Measurements from ENCODE around the gene WNT4. TPM values are rescaled to one million over a fixed set of nuclear protein-coding genes. Genes with fewer than 3 reads are reported as not detected.

WNT4 gene
- polyA plus RNA-seq, 3 donors from 2014 or later: 0.08 TPM; not detected in 2

DNA sequence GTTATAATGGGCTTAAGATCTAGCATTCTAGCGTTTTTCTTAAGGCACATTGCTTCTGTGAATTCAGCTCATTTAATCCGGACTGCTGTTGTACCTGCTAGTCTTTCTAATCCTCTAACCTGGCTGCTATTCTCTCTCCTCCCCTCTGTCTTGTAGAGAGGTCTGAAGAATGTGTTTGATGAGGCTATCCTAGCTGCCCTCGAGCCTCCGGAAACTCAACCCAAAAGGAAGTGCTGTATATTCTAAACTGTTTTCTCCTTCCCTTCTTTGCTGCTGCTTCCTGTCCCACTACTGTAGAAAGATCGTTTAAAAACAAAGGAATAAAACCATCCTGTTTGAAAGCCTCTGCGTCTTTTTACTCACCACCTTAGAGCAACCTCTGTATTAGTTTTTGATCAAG, 53.1 kb downstream of the WNT4 start:
- Mint-ChIP-seq H3K4me1 (peaks cover 88 to 98% of the 10 kb centered on the region in 2 donors), H3K9me3 (no peaks in the 10 kb centered on the region), H3K27ac (peak overlapping the region; percentile 77 to 89 (median 84)), H3K27me3 (ENCODE audit: low read depth in 3 of 3) (peaks cover 0 to 2% (median 0%) of the 10 kb centered on the region in 3 donors), H3K36me3 (peaks cover 0 to 36% (median 11%) of the 10 kb centered on the region in 3 donors), H3K4me3 (peak overlapping the region; percentile 70 to 82 (median 72))
- no peak for DNase-seq

DNA sequence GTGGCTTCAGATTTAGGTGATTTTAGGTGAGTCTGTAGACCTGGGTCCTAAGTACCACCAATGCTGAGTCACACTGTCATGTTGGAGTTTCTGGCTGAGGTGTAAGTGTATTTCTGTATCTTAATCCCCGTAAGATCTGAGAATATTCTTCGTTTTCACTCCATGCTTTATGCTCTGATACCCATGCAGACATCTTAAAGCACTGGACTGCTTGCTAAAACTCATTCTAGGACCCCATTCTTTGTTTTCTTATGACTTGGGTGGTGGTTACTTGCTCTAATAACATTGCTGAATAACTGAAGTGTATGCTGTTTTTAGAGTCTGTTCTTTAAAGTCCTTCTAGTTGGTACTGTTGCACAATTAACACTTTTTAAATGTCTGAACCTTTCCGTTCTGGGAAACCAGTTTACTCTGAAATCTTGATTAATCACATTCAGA, 53.7 kb downstream of the WNT4 start:
- Mint-ChIP-seq H3K36me3 (peaks cover 0 to 36% (median 11%) of the 10 kb centered on the region in 3 donors), H3K27me3 (ENCODE audit: low read depth in 3 of 3) (peaks cover 0 to 2% (median 0%) of the 10 kb centered on the region in 3 donors), H3K4me3 (peak overlapping the region; percentile 70 to 82 (median 72))

DNA sequence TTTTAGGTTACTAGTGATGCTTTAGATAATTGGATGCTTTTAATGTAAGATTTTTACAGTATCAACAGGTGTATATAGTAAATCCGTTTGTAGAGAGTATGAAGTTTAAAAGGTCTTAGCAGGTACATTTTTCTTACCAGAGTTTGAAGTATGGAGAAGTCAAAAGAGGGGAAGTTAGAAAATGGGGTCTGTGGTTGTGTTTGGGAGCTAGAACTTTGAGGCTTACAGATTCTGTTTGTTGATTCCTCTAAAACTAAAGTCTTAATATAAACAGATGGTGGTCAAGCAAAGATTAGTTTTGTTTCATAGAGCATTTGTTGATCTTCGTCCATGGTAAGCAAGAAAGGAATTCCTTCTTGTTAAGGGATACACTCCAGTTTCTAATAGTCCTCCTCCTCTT, 54.6 kb downstream of the WNT4 start:
- peaks cover 4 to 37% (median 11%) of the 10 kb centered on the region in 3 donors for H3K36me3 Mint-ChIP-seq
- no peak for DNase-seq
- no peaks in the 10 kb centered on the region for H3K9me3 Mint-ChIP-seq
- peak overlapping the region; percentile 34 to 82 (median 70) for H3K4me3 Mint-ChIP-seq
- H3K4me1 Mint-ChIP-seq: peaks cover 92 to 100% of the 10 kb centered on the region in 2 donors
- H3K27ac Mint-ChIP-seq: peak overlapping the region; percentile 73 to 89 (median 78)
- peaks cover 0 to 2% (median 0%) of the 10 kb centered on the region in 3 donors for H3K27me3 Mint-ChIP-seq (ENCODE audit: low read depth in 3 of 3)

More for the DNA sequence above, 53.7 kb downstream of the WNT4 start:
- peaks cover 90 to 100% of the 10 kb centered on the region in 2 donors for H3K4me1 Mint-ChIP-seq
- DNase-seq: no peak
- no peaks in the 10 kb centered on the region for H3K9me3 Mint-ChIP-seq
- peak overlapping the region; percentile 73 to 89 (median 78) for H3K27ac Mint-ChIP-seq

DNA sequence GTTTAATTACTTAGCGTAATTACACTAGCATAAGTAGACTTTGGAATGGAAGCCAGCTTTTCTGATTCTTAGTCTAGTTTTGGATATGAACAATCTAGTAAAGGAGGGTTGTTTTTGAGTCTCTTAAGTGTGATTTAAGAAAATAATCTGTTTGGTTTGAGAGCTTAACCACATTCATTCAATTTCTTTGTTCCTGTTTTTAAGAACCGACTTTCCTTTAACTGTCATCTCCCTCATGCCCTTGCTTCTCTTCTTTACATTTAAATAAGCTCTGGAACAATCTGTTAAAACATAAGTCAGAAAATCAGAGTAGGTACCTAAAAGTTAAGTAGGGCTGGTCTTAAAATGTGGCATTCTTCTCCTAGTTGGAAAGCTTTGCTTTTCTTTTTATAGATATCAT, 62.7 kb downstream of the WNT4 start:
- Mint-ChIP-seq H3K4me3 (no peak overlapping the region), H3K36me3 (peaks cover 7 to 28% (median 19%) of the 10 kb centered on the region in 3 donors), H3K9me3 (no peaks in the 10 kb centered on the region), H3K4me1 (peaks cover 83 to 93% of the 10 kb centered on the region in 2 donors), H3K27ac (peak overlapping the region in 2 of 6 donors; percentile 51 to 65), H3K27me3 (ENCODE audit: low read depth in 3 of 3) (peaks cover 3 to 4% (median 3%) of the 10 kb centered on the region in 3 donors)
- DNase-seq: no peak

DNA sequence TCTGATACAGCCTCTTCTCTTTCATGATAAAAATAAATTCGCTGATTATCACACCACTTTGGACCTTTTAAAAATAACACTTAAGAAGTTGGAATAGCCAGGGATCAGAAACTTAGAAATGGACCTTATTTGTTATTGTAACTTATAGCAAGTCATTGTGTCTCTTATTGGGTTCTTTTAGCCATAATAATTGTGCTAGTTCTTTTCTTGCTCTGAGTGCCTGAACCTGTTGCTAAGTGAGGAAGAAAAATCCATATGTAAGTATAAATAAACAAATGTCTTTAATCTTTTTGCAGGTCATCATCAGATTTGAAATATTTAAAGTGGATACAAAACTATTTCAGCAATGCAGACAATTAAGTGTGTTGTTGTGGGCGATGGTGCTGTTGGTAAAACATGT, 64.8 kb downstream of the WNT4 start:
- Mint-ChIP-seq H3K36me3 (peaks cover 4 to 19% (median 19%) of the 10 kb centered on the region in 3 donors), H3K4me1 (peaks cover 86 to 95% of the 10 kb centered on the region in 2 donors), H3K27me3 (ENCODE audit: low read depth in 3 of 3) (peaks cover 3 to 5% (median 3%) of the 10 kb centered on the region in 3 donors), H3K9me3 (no peaks in the 10 kb centered on the region), H3K4me3 (peak overlapping the region in 4 of 5 donors; percentile 49 to 78 (median 68)), H3K27ac (peak overlapping the region in 5 of 6 donors; percentile 7 to 80 (median 52))
- DNase-seq: no peak

DNA sequence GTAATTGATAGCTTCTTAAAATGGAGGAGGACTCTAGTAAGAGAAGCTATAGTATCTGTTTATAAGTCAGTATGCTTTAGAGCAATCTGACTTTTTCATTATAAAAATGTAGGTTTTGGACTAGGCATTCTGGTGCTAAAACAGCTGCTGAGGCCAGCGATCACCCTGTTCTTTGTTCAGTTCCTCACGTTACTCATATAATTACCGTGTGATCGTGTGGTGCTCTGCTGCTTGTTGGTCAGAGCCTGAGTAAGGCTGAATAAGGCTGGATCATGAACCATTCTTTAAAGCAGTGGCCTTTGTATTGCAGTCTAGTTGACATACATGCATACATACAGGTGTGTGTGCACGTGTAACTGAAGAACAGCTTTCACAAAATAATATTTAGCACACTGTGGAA, 65.2 kb downstream of the WNT4 start:
- Mint-ChIP-seq H3K9me3 (no peaks in the 10 kb centered on the region), H3K36me3 (peaks cover 4 to 19% (median 19%) of the 10 kb centered on the region in 3 donors), H3K27ac (peak overlapping the region; percentile 7 to 80 (median 58)), H3K27me3 (ENCODE audit: low read depth in 3 of 3) (peaks cover 3 to 5% (median 3%) of the 10 kb centered on the region in 3 donors), H3K4me1 (peaks cover 90 to 99% of the 10 kb centered on the region in 2 donors), H3K4me3 (peak overlapping the region; percentile 49 to 78 (median 62))
- no peak for DNase-seq

DNA sequence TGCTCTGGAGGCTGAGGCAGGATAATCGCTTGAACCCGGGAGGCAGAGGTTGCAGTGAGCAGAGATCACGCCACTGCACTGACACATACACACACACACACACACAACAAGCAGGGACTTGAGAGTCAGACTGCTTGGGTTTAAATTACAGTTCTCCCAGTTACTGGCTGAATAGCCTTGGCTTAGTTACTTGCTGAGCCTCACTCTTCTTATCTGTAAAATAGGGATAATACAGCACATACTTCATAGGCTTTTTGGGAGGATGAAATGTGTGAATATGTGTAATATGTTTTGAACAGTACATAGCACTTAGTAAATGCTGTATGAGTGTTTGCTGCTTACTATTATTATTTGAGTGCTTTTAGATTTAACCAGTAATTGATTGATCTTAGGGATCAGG, 66.6 kb downstream of the WNT4 start:
- peak overlapping the region; percentile 52 to 90 (median 83) for H3K27ac Mint-ChIP-seq
- DNase-seq: no peak
- peaks cover 0 to 17% (median 11%) of the 10 kb centered on the region in 3 donors for H3K36me3 Mint-ChIP-seq
- H3K9me3 Mint-ChIP-seq: no peaks in the 10 kb centered on the region
- H3K4me1 Mint-ChIP-seq: peaks cover 92 to 99% of the 10 kb centered on the region in 2 donors
- H3K4me3 Mint-ChIP-seq: peak overlapping the region; percentile 62 to 78 (median 69)
- peaks cover 3 to 5% (median 3%) of the 10 kb centered on the region in 3 donors for H3K27me3 Mint-ChIP-seq (ENCODE audit: low read depth in 3 of 3)

DNA sequence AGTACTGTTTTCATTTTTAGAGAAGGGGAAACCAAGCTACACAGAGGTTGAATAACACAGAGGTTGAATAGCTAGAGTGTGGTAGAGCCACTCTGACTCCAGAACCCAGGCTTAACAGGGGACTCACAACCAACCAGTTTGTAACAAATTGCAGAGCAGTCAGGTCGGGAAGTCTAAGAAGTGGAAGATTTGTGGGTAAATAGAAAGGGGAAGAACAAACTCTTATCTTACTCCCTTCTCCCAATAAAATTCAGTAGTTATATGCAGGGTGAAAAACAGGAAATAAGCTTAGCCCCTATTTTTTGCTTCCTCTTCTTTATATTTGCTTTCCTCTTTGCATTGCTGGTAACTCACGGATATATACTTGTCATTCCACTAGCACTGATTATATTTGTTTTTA, 67.2 kb downstream of the WNT4 start:
- H3K4me1 Mint-ChIP-seq: peaks cover 92 to 96% of the 10 kb centered on the region in 2 donors
- peak overlapping the region; percentile 52 to 89 (median 79) for H3K27ac Mint-ChIP-seq
- H3K36me3 Mint-ChIP-seq: peaks cover 0 to 19% (median 11%) of the 10 kb centered on the region in 3 donors

DNA sequence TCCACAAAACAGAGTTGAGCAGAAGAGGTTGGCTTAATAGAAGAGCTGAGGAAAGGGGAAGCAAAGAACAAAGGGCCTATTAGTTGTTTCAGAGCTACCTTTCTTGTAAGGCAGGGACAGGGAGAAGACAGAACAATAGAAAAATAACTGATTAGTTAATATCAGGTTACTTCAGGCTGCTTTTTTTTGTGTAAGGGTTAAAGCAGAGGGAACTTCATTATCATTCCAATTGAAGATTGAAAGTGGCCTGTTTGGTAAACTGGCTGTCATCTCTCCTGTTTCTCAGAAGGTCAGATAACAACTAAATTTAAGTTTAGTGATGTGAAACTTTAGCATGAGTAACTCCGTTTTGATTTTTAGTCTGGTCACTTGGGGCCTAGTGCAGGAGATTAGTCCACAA, 68.1 kb downstream of the WNT4 start:
- no peak for DNase-seq
- peaks cover 93 to 94% of the 10 kb centered on the region in 2 donors for H3K4me1 Mint-ChIP-seq
- peaks cover 0 to 18% (median 10%) of the 10 kb centered on the region in 3 donors for H3K36me3 Mint-ChIP-seq

More for the DNA sequence above, 67.2 kb downstream of the WNT4 start:
- DNase-seq: no peak
- H3K4me3 Mint-ChIP-seq: peak overlapping the region; percentile 62 to 78 (median 69)
- H3K9me3 Mint-ChIP-seq: no peaks in the 10 kb centered on the region
- H3K27me3 Mint-ChIP-seq (ENCODE audit: low read depth in 3 of 3): peaks cover 3 to 5% (median 3%) of the 10 kb centered on the region in 3 donors

DNA sequence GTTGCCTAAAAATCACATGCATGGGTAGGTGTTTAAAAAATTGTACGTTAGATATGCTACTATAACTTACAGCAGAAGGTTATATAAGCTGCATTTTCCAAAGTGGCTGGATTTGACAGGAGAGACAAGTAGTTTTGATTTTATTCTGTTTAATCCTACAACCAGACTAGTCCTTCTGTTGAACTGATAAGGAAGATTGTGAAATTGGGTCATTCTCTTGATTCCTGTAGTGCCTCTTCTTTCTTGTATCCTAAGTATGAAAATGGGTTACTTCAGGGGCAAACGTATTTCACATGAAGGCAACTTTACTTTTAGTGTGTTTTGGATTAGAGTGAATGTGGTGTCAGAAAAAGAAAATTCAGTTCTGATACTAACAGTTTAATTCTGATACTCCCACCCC, 71.4 kb downstream of the WNT4 start:
- H3K27ac Mint-ChIP-seq: peak overlapping the region; percentile 52 to 81 (median 61)
- peaks cover 89 to 92% of the 10 kb centered on the region in 2 donors for H3K4me1 Mint-ChIP-seq
- peaks cover 0 to 7% (median 1%) of the 10 kb centered on the region in 3 donors for H3K27me3 Mint-ChIP-seq (ENCODE audit: low read depth in 3 of 3)
- H3K4me3 Mint-ChIP-seq: peak overlapping the region; percentile 39 to 72 (median 49)
- H3K36me3 Mint-ChIP-seq: peaks cover 0 to 7% (median 0%) of the 10 kb centered on the region in 3 donors
- no peak for DNase-seq
- H3K9me3 Mint-ChIP-seq: no peaks in the 10 kb centered on the region

More for the DNA sequence above, 68.1 kb downstream of the WNT4 start:
- Mint-ChIP-seq H3K27ac (peak overlapping the region; percentile 18 to 86 (median 79)), H3K27me3 (ENCODE audit: low read depth in 3 of 3) (peaks cover 3 to 9% (median 3%) of the 10 kb centered on the region in 3 donors), H3K4me3 (peak overlapping the region; percentile 6 to 78 (median 37)), H3K9me3 (no peaks in the 10 kb centered on the region)

Other genes starting within 250 kb of the WNT4 start
- gene HSPG2, start 205.8 kb downstream of the WNT4 start, polyA plus RNA-seq: under 1 TPM in 1 of 3 donors, not detected in 2; 0.19 TPM
- not detected for gene CELA3B, start 166.1 kb downstream of the WNT4 start, polyA plus RNA-seq
- gene CELA3A, start 141.4 kb downstream of the WNT4 start, polyA plus RNA-seq: not detected
- gene CDC42, start 90.4 kb downstream of the WNT4 start, polyA plus RNA-seq: 100 to 1,000 TPM; 220 to 600 (median 473) TPM